HG02678 (cell line): Measurements from ENCODE around the gene FAM83B.
"Not testable (repeated sequence)": the region's sequence is repeated elsewhere in the genome, so short reads cannot be mapped to it uniquely, and the experiment has no call there.

Source experiments
- ATAC-seq: cut with Tn5 transposase; IDR thresholded peaks from one replicate; pipeline ENCODE4 v1.9.1; 2021; ENCODE audit warnings: mild to moderate bottlenecking, moderate library complexity; ENCODE audit not compliant: unreplicated experiment

The FAM83B gene

GRCh38 chr6:54897462-54898189 lies 51.1 kb downstream of the FAM83B start:
- ATAC-seq, result no peak

DNA sequence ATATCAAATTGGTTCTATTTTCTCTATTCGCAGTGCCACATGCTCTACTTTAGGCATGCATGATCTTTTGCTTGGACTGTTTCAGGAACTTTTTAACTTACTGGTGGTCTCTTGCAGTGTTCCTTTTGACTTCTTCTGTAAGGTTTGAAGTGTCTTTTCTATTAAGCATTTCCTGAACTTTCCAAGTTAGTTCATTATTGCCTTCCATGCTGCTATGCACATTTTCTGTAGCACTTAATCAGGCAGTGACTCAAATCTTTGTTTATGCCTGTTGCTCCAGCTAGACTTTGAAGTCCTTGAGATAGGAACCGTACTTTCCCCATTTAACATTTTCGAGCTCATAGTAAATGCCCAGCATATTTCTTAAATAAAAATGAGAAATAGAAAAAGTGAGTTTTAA lies 52.2 kb downstream of the FAM83B start:
- ATAC-seq, result no peak

DNA sequence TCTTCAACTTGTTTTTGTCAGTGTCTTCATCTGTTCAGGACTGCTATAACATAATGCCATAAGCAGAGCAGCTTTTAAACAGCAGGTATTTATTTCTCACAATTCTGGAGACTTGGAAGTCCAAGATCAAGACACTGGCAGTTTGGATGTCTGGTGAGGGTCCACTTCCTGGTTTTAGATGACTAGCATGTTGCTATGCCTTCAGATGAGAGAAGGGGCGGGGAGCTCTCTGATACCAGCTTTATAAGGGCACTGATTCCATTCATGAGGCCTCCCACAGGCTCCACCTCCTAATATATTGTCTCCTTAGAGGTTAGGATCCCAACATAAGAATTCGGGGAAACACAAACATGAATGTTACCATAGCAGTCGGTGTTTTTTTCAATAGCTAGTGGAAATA lies 52.9 kb downstream of the FAM83B start:
- ATAC-seq, result no peak

- no peak for ATAC-seq
Measured at GRCh38 chr6:54899986-54900385, 53.4 kb downstream of the FAM83B start.

- no peak for ATAC-seq
Measured at GRCh38 chr6:54900666-54901065, 54.1 kb downstream of the FAM83B start.

- no peak for ATAC-seq
Measured at GRCh38 chr6:54903884-54904283, 57.3 kb downstream of the FAM83B start.

- ATAC-seq, result no peak
Measured at GRCh38 chr6:54907355-54907754, 60.8 kb downstream of the FAM83B start.

DNA sequence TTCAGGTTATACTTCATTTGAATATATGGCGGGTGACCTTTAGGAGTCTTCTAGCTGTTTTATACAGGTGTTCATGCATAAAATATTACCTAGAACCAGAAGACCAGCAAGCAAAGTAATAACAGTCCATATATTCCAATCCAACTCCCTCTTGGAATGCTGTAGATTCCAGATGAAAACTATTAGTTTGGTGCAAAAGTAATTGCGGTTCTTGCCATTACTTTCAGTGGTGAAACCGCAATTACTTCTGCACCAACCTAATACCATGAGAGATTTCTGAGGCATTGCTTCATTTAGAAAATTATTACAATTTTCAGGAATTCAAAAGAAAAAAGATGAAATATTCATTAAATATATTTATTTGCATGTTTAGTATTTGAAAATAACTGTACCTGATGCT lies 62.6 kb downstream of the FAM83B start:
- no peak for ATAC-seq

- no peak for ATAC-seq
Measured at GRCh38 chr6:54910431-54910884, 63.9 kb downstream of the FAM83B start.

DNA sequence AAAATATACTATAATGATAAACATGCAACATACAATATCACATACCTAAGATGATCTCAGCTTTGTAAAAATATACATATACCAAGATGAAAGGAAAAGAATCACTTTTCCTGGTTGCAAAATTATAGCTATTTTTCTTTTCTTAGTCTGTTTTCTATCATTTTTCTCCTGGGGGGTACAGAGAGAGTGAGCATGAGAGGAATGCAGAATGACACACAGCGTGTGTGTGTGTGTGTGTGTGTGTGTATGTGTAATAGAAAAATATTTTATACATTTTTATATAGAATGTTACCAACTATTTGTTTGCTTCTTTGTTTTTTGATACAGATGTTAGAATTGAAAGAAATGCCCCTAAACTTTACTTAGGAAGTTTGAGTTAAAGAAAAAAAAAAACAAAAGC lies 64.3 kb downstream of the FAM83B start:
- no peak for ATAC-seq

- ATAC-seq, result no peak
Measured at GRCh38 chr6:54913211-54913610, 66.6 kb downstream of the FAM83B start.

GRCh38 chr6:54916858-54917257 lies 70.3 kb downstream of the FAM83B start:
- ATAC-seq, result no peak

- ATAC-seq, result no peak
Measured at GRCh38 chr6:54920628-54921027, 74.1 kb downstream of the FAM83B start.

GRCh38 chr6:54921891-54922290 lies 75.3 kb downstream of the FAM83B start:
- ATAC-seq, result no peak

DNA sequence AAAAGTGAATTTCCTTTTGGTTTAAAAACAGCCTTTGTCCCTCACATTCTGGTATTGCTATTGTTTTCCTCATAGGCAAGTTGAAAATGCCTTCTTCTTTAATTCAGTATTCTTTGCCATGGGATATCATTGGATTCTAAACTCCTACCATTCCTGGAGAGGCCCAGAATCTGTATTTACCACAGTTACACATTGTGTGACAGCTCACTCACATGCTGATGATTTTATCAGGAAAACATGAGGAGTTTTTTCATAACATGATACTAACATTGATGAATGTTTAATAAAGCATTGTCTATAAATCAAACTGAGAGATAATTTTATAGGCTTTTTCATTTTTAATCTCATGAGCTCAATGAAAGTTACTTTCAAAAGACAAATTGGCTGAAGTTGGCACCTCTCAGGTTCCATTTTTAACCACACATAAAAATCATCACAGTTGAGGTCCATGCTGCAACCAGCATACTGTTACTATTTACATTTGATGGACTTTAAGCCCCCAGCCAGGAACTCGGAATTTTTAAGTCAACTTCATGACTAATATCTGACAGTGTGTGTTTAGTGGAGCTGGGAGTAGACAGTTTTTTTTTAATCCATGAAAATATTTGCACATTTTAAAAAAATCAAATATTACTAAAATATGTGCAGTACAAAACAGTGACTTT lies 82.8 kb downstream of the FAM83B start:
- ATAC-seq, result no peak

GRCh38 chr6:54932622-54933021 lies 86.1 kb downstream of the FAM83B start:
- no peak for ATAC-seq

- no peak for ATAC-seq
Measured at GRCh38 chr6:54935739-54936138, 89.2 kb downstream of the FAM83B start.

DNA sequence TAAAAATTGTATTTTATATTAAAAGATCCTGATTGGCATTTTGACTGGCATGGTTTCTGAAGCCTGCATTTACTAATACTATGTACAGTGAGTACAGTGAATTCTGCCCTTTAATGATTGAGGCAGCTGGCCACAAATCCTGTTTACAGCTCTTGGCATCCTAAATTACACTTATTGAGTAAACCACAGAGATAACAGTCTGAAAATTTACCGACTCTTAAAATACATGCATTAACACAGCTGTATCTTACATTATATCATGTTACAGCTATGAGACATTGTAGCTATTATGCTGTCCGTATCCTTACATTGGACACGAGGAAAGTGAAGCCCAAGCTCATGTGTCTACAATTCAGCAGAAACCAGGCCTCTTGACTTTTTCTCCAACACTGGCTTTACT lies 90.8 kb downstream of the FAM83B start:
- no peak for ATAC-seq

- ATAC-seq, result no peak
Measured at GRCh38 chr6:54957698-54958097, 111.1 kb downstream of the FAM83B start.

DNA sequence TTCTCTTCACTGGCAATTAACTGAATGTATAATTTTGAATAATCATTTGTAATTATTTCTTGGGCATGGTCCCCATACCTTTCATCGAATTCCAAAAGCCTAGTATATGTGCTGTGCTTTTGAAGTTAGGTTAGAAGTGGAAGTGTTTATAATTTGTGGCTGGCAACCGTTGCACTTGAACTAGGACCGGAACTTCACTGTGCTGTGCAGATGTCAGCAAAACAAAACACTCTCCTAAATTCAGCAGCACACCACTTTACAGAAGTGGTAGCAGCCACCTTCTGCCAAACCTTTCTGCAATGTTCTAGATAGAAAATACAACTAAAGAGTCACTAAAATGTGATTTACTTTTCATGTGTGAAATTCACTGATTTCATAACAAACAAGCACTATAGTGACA lies 111.9 kb downstream of the FAM83B start:
- ATAC-seq, result no peak

DNA sequence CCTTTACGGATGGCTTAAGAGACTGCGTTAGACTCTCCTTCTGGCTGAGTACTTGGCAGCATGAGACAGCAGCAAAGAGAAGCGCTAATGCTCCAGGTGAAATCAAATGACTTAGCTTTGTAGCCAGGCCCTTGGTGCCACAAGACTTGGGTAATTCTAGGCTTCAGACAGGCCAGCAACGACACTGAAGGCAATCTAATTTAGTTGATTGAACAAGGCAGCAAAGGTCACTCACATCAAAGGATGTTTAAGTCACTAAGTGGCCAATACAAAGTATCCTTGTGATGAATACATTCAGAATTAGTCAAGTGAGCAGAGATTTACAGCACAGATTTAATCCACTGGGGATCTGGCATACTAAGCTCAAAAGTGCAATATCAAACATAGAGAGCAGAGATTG lies 113.2 kb downstream of the FAM83B start:
- ATAC-seq, result no peak

- ATAC-seq, result not testable (repeated sequence)
Measured at GRCh38 chr6:54961372-54961771, 114.8 kb downstream of the FAM83B start.

DNA sequence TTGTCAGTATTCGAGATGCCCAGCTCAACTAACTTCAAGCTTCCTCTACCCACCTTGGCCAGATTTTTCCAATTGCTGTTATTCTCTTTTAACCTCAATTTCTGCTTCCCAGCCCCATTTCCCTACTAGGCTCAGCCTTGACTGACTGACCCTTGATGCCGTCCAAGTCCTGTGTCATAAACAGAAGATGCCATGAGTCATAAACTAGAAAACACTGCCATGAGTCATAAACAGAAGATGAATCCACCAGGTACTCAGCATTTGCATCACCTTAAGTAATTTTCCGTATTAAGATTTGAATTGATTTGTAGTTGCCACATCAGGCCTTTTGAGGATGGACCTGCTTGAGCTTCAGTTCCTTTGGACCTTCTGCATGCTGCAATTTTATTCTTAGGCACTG lies 123.8 kb downstream of the FAM83B start:
- ATAC-seq, result no peak
